ENCODE measurements around the gene DNAJC7. TPM values are rescaled to one million over a fixed set of nuclear protein-coding genes. Genes with fewer than 3 reads are reported as not detected.

Gene DNAJC7
- total and polyA plus RNA-seq, 2 experiments from 2014 or later: 50.1 to 73.6 TPM

DNA sequence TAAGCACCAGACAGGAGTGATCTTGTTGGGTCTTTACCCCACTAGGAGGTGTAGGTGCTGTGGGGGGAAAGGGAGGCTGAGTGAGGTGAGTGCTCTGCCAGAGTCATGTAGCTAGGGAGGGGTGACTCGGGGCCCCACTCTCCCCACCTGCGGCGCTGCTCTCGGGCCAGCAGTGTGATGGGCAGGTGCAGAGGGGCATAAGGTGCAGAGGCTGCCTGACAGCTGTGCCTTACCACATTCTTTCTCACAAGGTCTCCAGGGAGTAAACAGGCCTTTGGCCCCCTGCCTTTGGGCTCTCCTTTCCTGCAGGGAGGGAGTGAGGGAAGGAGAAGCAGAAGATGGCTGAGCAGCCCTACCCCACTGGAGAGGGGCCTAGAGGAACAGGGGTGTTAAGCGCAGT lies 55.1 kb downstream of the DNAJC7 start:
- no peak overlapping the region for H3K4me2 ChIP-seq
- no peak overlapping the region for H3K27ac ChIP-seq
- 87% methylated on average over 5 of the region's 5 CpGs for WGBS (ENCODE audit: low lambda C conversion rate, missing lambda C conversion rate)
- no peaks in the 10 kb centered on the region for H4K20me1 ChIP-seq (ENCODE audit: insufficient read depth, poor library complexity, severe bottlenecking)
- H3K27me3 ChIP-seq: no peaks in the 10 kb centered on the region
- no peaks in the 10 kb centered on the region for H3K9me2 ChIP-seq (replicated peaks; ENCODE audit: insufficient read depth)
- no peak overlapping the region for H3K4me3 ChIP-seq
- peaks cover 7% of the 10 kb centered on the region for H3K4me1 ChIP-seq (ENCODE audit: insufficient read depth)
- no peak overlapping the region for H2AFZ ChIP-seq
- no peaks in the 10 kb centered on the region for H3K36me3 ChIP-seq (replicated peaks; ENCODE audit: insufficient read depth, low read depth)
- TF ChIP-seq, protein P1, sequence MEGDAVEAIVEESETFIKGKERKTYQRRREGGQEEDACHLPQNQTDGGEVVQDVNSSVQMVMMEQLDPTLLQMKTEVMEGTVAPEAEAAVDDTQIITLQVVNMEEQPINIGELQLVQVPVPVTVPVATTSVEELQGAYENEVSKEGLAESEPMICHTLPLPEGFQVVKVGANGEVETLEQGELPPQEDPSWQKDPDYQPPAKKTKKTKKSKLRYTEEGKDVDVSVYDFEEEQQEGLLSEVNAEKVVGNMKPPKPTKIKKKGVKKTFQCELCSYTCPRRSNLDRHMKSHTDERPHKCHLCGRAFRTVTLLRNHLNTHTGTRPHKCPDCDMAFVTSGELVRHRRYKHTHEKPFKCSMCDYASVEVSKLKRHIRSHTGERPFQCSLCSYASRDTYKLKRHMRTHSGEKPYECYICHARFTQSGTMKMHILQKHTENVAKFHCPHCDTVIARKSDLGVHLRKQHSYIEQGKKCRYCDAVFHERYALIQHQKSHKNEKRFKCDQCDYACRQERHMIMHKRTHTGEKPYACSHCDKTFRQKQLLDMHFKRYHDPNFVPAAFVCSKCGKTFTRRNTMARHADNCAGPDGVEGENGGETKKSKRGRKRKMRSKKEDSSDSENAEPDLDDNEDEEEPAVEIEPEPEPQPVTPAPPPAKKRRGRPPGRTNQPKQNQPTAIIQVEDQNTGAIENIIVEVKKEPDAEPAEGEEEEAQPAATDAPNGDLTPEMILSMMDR (IDR thresholded peaks at IDR 0.05; ENCODE audit: poor library complexity): no peak
- TF ChIP-seq EZH2 (IDR thresholded peaks at IDR 0.05; ENCODE audit: borderline replicate concordance) (no peak), EZH2phosphoT487 (IDR thresholded peaks at IDR 0.05; ENCODE audit: low read depth, severe bottlenecking, unreplicated experiment) (no peak)
- peaks cover 4% of the 10 kb centered on the region for H3K79me2 ChIP-seq
- no peak for DNase-seq (ENCODE audit: low spot score)
- H3K9me3 ChIP-seq (ENCODE audit: low read depth): no peaks in the 10 kb centered on the region

DNA sequence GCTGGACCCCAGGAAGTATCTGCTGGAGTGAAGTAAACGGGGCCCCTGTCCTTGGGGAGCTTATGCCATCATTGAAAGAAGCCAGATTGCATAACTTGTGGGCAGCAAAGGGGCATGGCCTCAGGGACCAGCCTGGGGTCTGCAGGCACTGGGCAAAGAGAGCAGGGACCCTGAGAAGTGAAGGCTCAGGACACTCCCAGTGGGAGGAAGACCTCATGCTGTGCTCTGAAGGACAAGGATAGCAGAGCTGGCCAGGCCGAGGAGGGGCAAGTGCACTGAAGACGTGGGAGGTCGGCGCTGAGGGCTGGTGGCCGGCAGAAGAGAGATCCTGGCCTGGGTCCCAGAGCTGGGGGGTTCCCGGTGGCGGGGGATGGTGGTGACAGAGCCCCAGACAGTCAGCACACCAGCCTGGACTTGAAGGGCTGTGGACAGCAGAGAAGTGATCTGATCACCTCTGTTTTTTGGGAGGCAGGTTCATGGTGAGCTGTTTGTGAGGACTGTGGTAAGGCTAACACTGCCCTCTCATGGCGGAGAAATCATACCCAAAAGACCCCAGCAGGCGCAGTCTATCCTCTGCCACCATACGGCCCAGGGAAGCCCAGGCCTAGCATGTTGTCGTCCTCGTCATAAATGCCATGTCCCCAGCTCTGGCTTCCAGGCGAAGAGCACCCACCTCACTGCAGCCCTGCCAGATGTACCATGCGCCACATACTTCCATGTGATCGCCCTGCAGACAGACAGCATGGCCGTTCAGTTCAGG lies 57.7 kb downstream of the DNAJC7 start:
- Histone ChIP-seq H2AFZ (no peak overlapping the region), H3K9me2 (replicated peaks; ENCODE audit: insufficient read depth) (no peaks in the 10 kb centered on the region), H3K79me2 (no peaks in the 10 kb centered on the region), H3K4me3 (no peak overlapping the region), H4K20me1 (ENCODE audit: insufficient read depth, poor library complexity, severe bottlenecking) (no peaks in the 10 kb centered on the region), H3K4me2 (no peak overlapping the region), H3K27ac (no peak overlapping the region), H3K27me3 (no peaks in the 10 kb centered on the region), H3K36me3 (replicated peaks; ENCODE audit: insufficient read depth, low read depth) (no peaks in the 10 kb centered on the region), H3K9me3 (ENCODE audit: low read depth) (no peaks in the 10 kb centered on the region), H3K4me1 (ENCODE audit: insufficient read depth) (peaks cover 3% of the 10 kb centered on the region)
- 47% methylated on average over 17 of the region's 17 CpGs for WGBS (ENCODE audit: low lambda C conversion rate, missing lambda C conversion rate)
- TF ChIP-seq EZH2 (IDR thresholded peaks at IDR 0.05; ENCODE audit: borderline replicate concordance): no peak
- TF ChIP-seq EZH2phosphoT487 (IDR thresholded peaks at IDR 0.05; ENCODE audit: low read depth, severe bottlenecking, unreplicated experiment): no peak
- TF ChIP-seq, protein P1 (IDR thresholded peaks at IDR 0.05; ENCODE audit: poor library complexity): peak; percentile 46
- peak; percentile 50 for DNase-seq (ENCODE audit: low spot score)

DNA sequence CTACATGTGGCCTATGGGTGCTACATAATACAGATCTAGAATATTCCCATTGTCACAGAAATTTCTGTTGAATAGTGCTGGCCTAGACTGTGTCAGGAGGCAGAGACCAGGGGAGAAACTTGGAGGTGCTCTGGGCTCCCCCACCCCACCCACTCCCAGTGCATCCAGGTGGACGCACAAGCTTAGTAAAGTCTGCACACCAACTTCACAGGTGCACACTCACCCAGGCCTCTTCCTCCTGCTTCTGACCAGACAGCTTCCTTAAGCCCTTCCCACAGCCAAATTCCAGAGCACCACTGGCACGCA lies 58.3 kb downstream of the DNAJC7 start:
- TF ChIP-seq, protein P1 (IDR thresholded peaks at IDR 0.05; ENCODE audit: poor library complexity): no peak
- TF ChIP-seq EZH2 (IDR thresholded peaks at IDR 0.05; ENCODE audit: borderline replicate concordance) (no peak), EZH2phosphoT487 (IDR thresholded peaks at IDR 0.05; ENCODE audit: low read depth, severe bottlenecking, unreplicated experiment) (no peak)
- no peaks in the 10 kb centered on the region for H4K20me1 ChIP-seq (ENCODE audit: insufficient read depth, poor library complexity, severe bottlenecking)
- no peak overlapping the region for H3K27ac ChIP-seq
- H3K4me3 ChIP-seq: no peak overlapping the region
- H3K27me3 ChIP-seq: no peaks in the 10 kb centered on the region
- H3K4me2 ChIP-seq: no peak overlapping the region
- DNase-seq (ENCODE audit: low spot score): no peak
- 58% methylated on average over 2 of the region's 2 CpGs for WGBS (ENCODE audit: low lambda C conversion rate, missing lambda C conversion rate)
- H3K9me3 ChIP-seq (ENCODE audit: low read depth): no peaks in the 10 kb centered on the region
- no peaks in the 10 kb centered on the region for H3K36me3 ChIP-seq (replicated peaks; ENCODE audit: insufficient read depth, low read depth)
- peaks cover 3% of the 10 kb centered on the region for H3K4me1 ChIP-seq (ENCODE audit: insufficient read depth)
- no peak overlapping the region for H2AFZ ChIP-seq
- no peaks in the 10 kb centered on the region for H3K9me2 ChIP-seq (replicated peaks; ENCODE audit: insufficient read depth)
- H3K79me2 ChIP-seq: no peaks in the 10 kb centered on the region

Measured in hepatocyte (in vitro differentiated cells).